ENCODE measurements around the gene PDZRN3.

PDZRN3 gene

GRCh38 chr3:73624017-73624820, 522 bp downstream of the PDZRN3 start:
- FAIRE-seq: no peak
- no peak for DNase-seq (ENCODE audit: insufficient read length, low spot score)

GRCh38 chr3:73623346-73623745, 1.4 kb downstream of the PDZRN3 start:
- no peak for DNase-seq (ENCODE audit: insufficient read length, low spot score)

GRCh38 chr3:73622091-73622805, 2.5 kb downstream of the PDZRN3 start:
- DNase-seq (ENCODE audit: insufficient read length, low spot score): no peak
- FAIRE-seq: no peak

More at GRCh38 chr3:73623346-73623745, 1.4 kb downstream of the PDZRN3 start:
- no peak for FAIRE-seq

- no peak for FAIRE-seq
- DNase-seq (ENCODE audit: insufficient read length, low spot score): no peak
Measured at GRCh38 chr3:73621388-73621787, 3.4 kb downstream of the PDZRN3 start.

- DNase-seq (ENCODE audit: insufficient read length, low spot score) (no peak), FAIRE-seq (no peak)
Measured at GRCh38 chr3:73618461-73618860, 6.3 kb downstream of the PDZRN3 start.

GRCh38 chr3:73616056-73616455, 8.7 kb downstream of the PDZRN3 start:
- DNase-seq (ENCODE audit: insufficient read length, low spot score) (no peak), FAIRE-seq (no peak)

- FAIRE-seq: no peak
- DNase-seq (ENCODE audit: insufficient read length, low spot score): no peak
Measured at GRCh38 chr3:73614419-73614818, 10.3 kb downstream of the PDZRN3 start.

- no peak for FAIRE-seq
- DNase-seq (ENCODE audit: insufficient read length, low spot score): no peak
Measured at GRCh38 chr3:73611176-73611575, 13.6 kb downstream of the PDZRN3 start.

GRCh38 chr3:73610493-73610892, 14.2 kb downstream of the PDZRN3 start:
- FAIRE-seq: no peak
- no peak for DNase-seq (ENCODE audit: insufficient read length, low spot score)

- no peak for DNase-seq (ENCODE audit: insufficient read length, low spot score)
- no peak for FAIRE-seq
Measured at GRCh38 chr3:73609655-73610054, 15.1 kb downstream of the PDZRN3 start.

- FAIRE-seq (no peak), DNase-seq (ENCODE audit: insufficient read length, low spot score) (no peak)
Measured at GRCh38 chr3:73609315-73609641, 15.5 kb downstream of the PDZRN3 start.

- DNase-seq (ENCODE audit: insufficient read length, low spot score) (no peak), FAIRE-seq (no peak)
Measured at GRCh38 chr3:73608456-73609314, 16.1 kb downstream of the PDZRN3 start.

GRCh38 chr3:73605861-73606260, 18.9 kb downstream of the PDZRN3 start:
- DNase-seq (ENCODE audit: insufficient read length, low spot score) (no peak), FAIRE-seq (no peak)

GRCh38 chr3:73605412-73605811, 19.3 kb downstream of the PDZRN3 start:
- DNase-seq (ENCODE audit: insufficient read length, low spot score) (no peak), FAIRE-seq (no peak)

GRCh38 chr3:73604451-73604850, 20.3 kb downstream of the PDZRN3 start:
- FAIRE-seq: no peak

GRCh38 chr3:73603762-73604171, 21.0 kb downstream of the PDZRN3 start:
- no peak for FAIRE-seq
- no peak for DNase-seq (ENCODE audit: insufficient read length, low spot score)

More at GRCh38 chr3:73604451-73604850, 20.3 kb downstream of the PDZRN3 start:
- no peak for DNase-seq (ENCODE audit: insufficient read length, low spot score)

GRCh38 chr3:73602170-73602569, 22.6 kb downstream of the PDZRN3 start:
- DNase-seq (ENCODE audit: insufficient read length, low spot score): no peak
- FAIRE-seq: no peak

GRCh38 chr3:73601481-73601880, 23.3 kb downstream of the PDZRN3 start:
- DNase-seq (ENCODE audit: insufficient read length, low spot score) (no peak), FAIRE-seq (no peak)

- FAIRE-seq: no peak
- DNase-seq (ENCODE audit: insufficient read length, low spot score): no peak
Measured at GRCh38 chr3:73601011-73601410, 23.7 kb downstream of the PDZRN3 start.

- DNase-seq (ENCODE audit: insufficient read length, low spot score): no peak
- no peak for FAIRE-seq
Measured at GRCh38 chr3:73600293-73600938, 24.3 kb downstream of the PDZRN3 start.

GRCh38 chr3:73599605-73600004, 25.1 kb downstream of the PDZRN3 start:
- no peak for FAIRE-seq
- no peak for DNase-seq (ENCODE audit: insufficient read length, low spot score)
